Astrocyte (in vitro differentiated cells and primary cell): ENCODE data around the gene MORC2. TPM values are rescaled to one million over a fixed set of nuclear protein-coding genes. Genes with fewer than 3 reads are reported as not detected.
A peak's percentile ranks its signal among the peaks of the same experiment; 100 is the strongest.

Experiments used
- DNase-seq: peaks from one replicate; pipeline ENCODE4 v3.0.0-alpha.2; 2010; ENCODE audit warnings: low read depth
- FAIRE-seq: peaks from 2 replicates; lab custom pipeline; 2011; peaks lifted over from hg19 to GRCh38; lab: Jason Lieb, UNC
- H2AFZ ChIP-seq: 2 replicates; pipeline ENCODE4 v1.6.0; 2012; ENCODE audit warnings: low read depth, low read length, inconsistent platforms
- H3K27ac ChIP-seq: 2 replicates; pipeline ENCODE4 v1.5.1; 2011; ENCODE audit warnings: low read depth, low read length, inconsistent platforms
- H3K27me3 ChIP-seq: 2 replicates; pipeline ENCODE4 v1.6.0; 2011; ENCODE audit warnings: low read length, inconsistent platforms; ENCODE audit not compliant: insufficient read depth
- H3K36me3 ChIP-seq: 2 replicates; pipeline ENCODE4 v1.5.1; 2011; ENCODE audit warnings: low read length, inconsistent platforms; ENCODE audit not compliant: insufficient read depth
- H3K4me1 ChIP-seq: 2 replicates; pipeline ENCODE4 v1.5.1; 2011; ENCODE audit warnings: low read length, inconsistent platforms; ENCODE audit not compliant: insufficient read depth
- H3K4me2 ChIP-seq: 2 replicates; pipeline ENCODE4 v1.6.0; 2012; ENCODE audit warnings: low read length, inconsistent platforms
- H3K4me3 ChIP-seq: 2 replicates; pipeline ENCODE4 v1.5.1; 2011; ENCODE audit warnings: low read depth, mild to moderate bottlenecking, low read length, inconsistent platforms; ENCODE audit not compliant: insufficient read depth
- H3K79me2 ChIP-seq: 2 replicates; pipeline ENCODE4 v1.6.0; 2012; ENCODE audit warnings: mild to moderate bottlenecking, low read length, inconsistent platforms; ENCODE audit not compliant: insufficient read depth
- H3K9ac ChIP-seq: 2 replicates; pipeline ENCODE4 v1.6.0; 2012; ENCODE audit warnings: mild to moderate bottlenecking, low read length, inconsistent platforms
- H3K9me3 ChIP-seq: 2 replicates; pipeline ENCODE4 v1.5.1; 2012; ENCODE audit warnings: low read depth, mild to moderate bottlenecking, low read length, inconsistent platforms; ENCODE audit not compliant: insufficient read depth
- H4K20me1 ChIP-seq: 2 replicates; pipeline ENCODE4 v1.6.0; 2012; ENCODE audit warnings: low read length, inconsistent platforms; ENCODE audit not compliant: insufficient read depth
- H3K27ac Mint-ChIP-seq: one replicate; pipeline ENCODE4 v1.8.0; 2021; ENCODE audit warnings: mild to moderate bottlenecking, mixed read lengths; ENCODE audit not compliant: unreplicated experiment
- H3K27me3 Mint-ChIP-seq: one replicate; pipeline ENCODE4 v1.8.0; 2021; ENCODE audit warnings: low read depth, mixed read lengths; ENCODE audit not compliant: unreplicated experiment
- H3K36me3 Mint-ChIP-seq: one replicate; pipeline ENCODE4 v1.8.0; 2021; ENCODE audit warnings: low read depth, mixed read lengths; ENCODE audit not compliant: unreplicated experiment
- H3K4me1 Mint-ChIP-seq: one replicate; pipeline ENCODE4 v1.8.0; 2021; ENCODE audit warnings: low read depth, mixed read lengths; ENCODE audit not compliant: unreplicated experiment
- H3K4me3 Mint-ChIP-seq: one replicate; pipeline ENCODE4 v1.8.0; 2021; ENCODE audit warnings: mild to moderate bottlenecking, moderate library complexity, mixed read lengths; ENCODE audit not compliant: unreplicated experiment
- H3K9me3 Mint-ChIP-seq: one replicate; pipeline ENCODE4 v1.8.0; 2021; ENCODE audit warnings: mild to moderate bottlenecking, mixed read lengths; ENCODE audit not compliant: unreplicated experiment
- CTCF ChIP-seq: IDR thresholded peaks from 2 replicates; pipeline ENCODE4 v1.5.1; 2011; ENCODE audit warnings: low read depth, mild to moderate bottlenecking, inconsistent platforms, low read length, moderate library complexity; ENCODE audit not compliant: insufficient read depth
- EZH2 ChIP-seq: IDR thresholded peaks from 2 replicates; pipeline ENCODE4 v1.6.1; 2012; ENCODE audit warnings: mild to moderate bottlenecking, low read length, inconsistent platforms; ENCODE audit not compliant: insufficient read depth
- total RNA-seq: library from RNA; stranded (reverse); gene quantifications from 2 replicates; pipeline ENCODE4 v1.2.1, GENCODE V29; 2021

The MORC2 gene
- total RNA-seq, 1 donor from 2014 or later: 45.9 TPM

DNA sequence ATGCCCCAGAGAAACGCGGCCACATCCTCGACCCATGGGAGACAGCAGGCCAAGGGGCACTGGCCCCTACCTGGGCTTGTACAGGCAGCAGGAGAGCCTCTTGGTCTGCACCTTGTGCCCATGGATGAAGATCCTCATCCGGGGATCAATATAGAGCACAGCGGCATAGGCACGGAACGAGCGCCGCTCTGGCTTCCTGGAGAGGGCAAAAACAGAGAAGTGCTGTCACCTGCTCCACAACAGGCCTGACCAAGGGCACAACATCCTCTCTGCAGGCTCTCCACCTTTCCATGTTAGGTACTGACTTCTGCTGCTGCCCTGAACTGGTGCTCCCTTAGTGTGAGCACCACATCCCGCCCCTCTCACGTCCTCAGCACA, 27.2 kb downstream of the MORC2 start:
- Histone ChIP-seq H3K4me3 (no peak overlapping the region), H3K27ac (no peak overlapping the region), H2AFZ (no peak overlapping the region), H3K27me3 (no peaks in the 10 kb centered on the region), H4K20me1 (peaks cover 14% of the 10 kb centered on the region), H3K4me1 (no peaks in the 10 kb centered on the region), H3K79me2 (peaks cover 2% of the 10 kb centered on the region), H3K36me3 (peaks cover 82% of the 10 kb centered on the region), H3K9ac (no peak overlapping the region), H3K4me2 (no peak overlapping the region), H3K9me3 (no peaks in the 10 kb centered on the region)
- Mint-ChIP-seq H3K4me1 (peaks cover 10% of the 10 kb centered on the region), H3K27ac (peak overlapping the region; percentile 16), H3K4me3 (no peak overlapping the region), H3K9me3 (no peaks in the 10 kb centered on the region), H3K36me3 (peaks cover 41% of the 10 kb centered on the region), H3K27me3 (no peaks in the 10 kb centered on the region)
- FAIRE-seq (no peak), DNase-seq (no peak)
- no peak for TF ChIP-seq CTCF
- TF ChIP-seq EZH2: no peak

GRCh38 chr22:30940685-30941362, 27.8 kb downstream of the MORC2 start:
- Mint-ChIP-seq H3K9me3 (no peaks in the 10 kb centered on the region), H3K36me3 (peaks cover 41% of the 10 kb centered on the region), H3K27me3 (no peaks in the 10 kb centered on the region), H3K4me3 (no peak overlapping the region), H3K27ac (no peak overlapping the region), H3K4me1 (peaks cover 7% of the 10 kb centered on the region)
- no peaks in the 10 kb centered on the region for H3K9me3 ChIP-seq
- no peak overlapping the region for H2AFZ ChIP-seq
- H3K27ac ChIP-seq: no peak overlapping the region
- H3K4me3 ChIP-seq: no peak overlapping the region
- H3K79me2 ChIP-seq: peaks cover 2% of the 10 kb centered on the region
- no peak for TF ChIP-seq CTCF
- H4K20me1 ChIP-seq: peaks cover 14% of the 10 kb centered on the region
- H3K4me2 ChIP-seq: no peak overlapping the region
- H3K36me3 ChIP-seq: peaks cover 79% of the 10 kb centered on the region
- DNase-seq: no peak
- no peak overlapping the region for H3K9ac ChIP-seq
- H3K4me1 ChIP-seq: no peaks in the 10 kb centered on the region
- no peaks in the 10 kb centered on the region for H3K27me3 ChIP-seq
- FAIRE-seq: no peak

DNA sequence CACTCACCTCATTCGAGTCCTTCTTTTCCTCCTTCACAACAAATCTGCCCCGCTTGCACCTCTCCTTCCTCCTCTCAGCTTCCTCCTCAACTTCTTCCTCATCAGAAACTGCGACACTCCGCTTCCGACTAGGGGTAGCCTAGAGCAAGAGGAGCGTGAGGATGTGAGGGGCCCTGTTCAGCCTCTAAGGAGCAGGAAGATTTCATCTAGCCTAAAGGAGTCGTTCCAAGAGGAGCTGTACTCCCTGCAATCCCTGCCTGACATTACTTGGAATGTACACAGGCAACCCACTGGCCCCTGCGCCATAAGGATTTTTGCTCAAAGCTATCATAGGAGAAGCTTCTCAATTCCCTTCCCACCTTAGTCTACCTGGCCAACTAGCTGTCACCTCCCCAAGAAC, 34.5 kb downstream of the MORC2 start:
- FAIRE-seq: no peak
- no peak overlapping the region for H3K9ac ChIP-seq
- peaks cover 9% of the 10 kb centered on the region for H4K20me1 ChIP-seq
- Mint-ChIP-seq H3K36me3 (peaks cover 44% of the 10 kb centered on the region), H3K4me1 (peaks cover 4% of the 10 kb centered on the region), H3K9me3 (no peaks in the 10 kb centered on the region), H3K4me3 (no peak overlapping the region), H3K27me3 (no peaks in the 10 kb centered on the region), H3K27ac (no peak overlapping the region)
- peaks cover 73% of the 10 kb centered on the region for H3K36me3 ChIP-seq
- no peak overlapping the region for H2AFZ ChIP-seq
- no peaks in the 10 kb centered on the region for H3K4me1 ChIP-seq
- no peaks in the 10 kb centered on the region for H3K79me2 ChIP-seq
- H3K9me3 ChIP-seq: no peaks in the 10 kb centered on the region
- no peak overlapping the region for H3K4me3 ChIP-seq
- no peaks in the 10 kb centered on the region for H3K27me3 ChIP-seq
- TF ChIP-seq CTCF (no peak), EZH2 (no peak)
- no peak overlapping the region for H3K4me2 ChIP-seq
- no peak for DNase-seq
- H3K27ac ChIP-seq: no peak overlapping the region
